ENCODE results near the gene MSANTD7.

DNA sequence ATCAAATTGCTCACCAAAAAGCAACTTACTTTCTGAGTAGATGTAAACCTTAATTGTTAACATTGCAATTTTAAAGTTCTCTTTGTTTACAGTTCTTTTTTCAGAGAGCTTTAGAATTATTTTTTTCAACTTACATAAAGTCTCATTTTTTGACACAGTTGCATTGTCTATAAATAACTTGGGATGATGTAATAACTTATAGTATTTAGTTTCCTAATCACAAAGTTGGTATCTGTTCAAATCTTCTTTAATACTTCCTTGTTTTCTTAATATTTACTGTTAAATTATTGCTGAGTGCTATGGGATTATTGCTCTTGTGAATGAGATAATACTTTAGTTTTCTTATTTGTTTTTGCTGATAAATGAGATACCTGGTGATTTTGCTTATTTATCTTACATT is 21.7 kb downstream of the MSANTD7 start:
- no peak for TF ChIP-seq CTCF (IDR thresholded peaks at IDR 0.05; ENCODE audit: poor library complexity)
- no peak for TF ChIP-seq EZH2phosphoT487 (IDR thresholded peaks at IDR 0.05; ENCODE audit: low read depth, severe bottlenecking, unreplicated experiment)
- TF ChIP-seq EZH2 (IDR thresholded peaks at IDR 0.05; ENCODE audit: borderline replicate concordance) = no peak

Measured in hepatocyte (in vitro differentiated cells).